SIG-M5 treated with dmso at 0.1 percent for 504 hours (cell line): ENCODE results near the gene EFNA5.

Experiments
- DNase-seq: peaks from one replicate; lab custom pipeline; 2025; ENCODE audit not compliant: unreplicated experiment; lab: John Stamatoyannopoulos, UW

Gene EFNA5

GRCh38 chr5:107340631-107341030 is 330.1 kb downstream of the EFNA5 start:
- no peak for DNase-seq

DNA sequence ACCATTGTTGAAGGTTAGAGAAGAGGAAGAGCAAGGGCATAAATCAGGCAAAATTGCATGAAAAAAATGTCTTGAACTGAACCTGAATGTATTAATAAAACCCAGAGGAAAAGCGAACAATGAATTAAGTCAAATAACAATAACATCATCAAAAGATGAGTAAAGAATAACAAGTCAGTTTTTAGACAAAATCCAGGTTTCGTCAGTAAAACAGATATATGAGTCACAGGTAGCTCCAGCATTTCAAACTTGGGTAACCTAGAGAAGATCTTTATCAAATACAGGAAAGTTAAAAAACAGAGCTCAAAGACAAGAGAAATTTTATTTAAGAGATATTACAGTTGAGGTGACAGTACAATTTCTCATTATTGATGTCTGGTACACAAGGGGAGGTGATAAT is 332.4 kb downstream of the EFNA5 start:
- no peak for DNase-seq

DNA sequence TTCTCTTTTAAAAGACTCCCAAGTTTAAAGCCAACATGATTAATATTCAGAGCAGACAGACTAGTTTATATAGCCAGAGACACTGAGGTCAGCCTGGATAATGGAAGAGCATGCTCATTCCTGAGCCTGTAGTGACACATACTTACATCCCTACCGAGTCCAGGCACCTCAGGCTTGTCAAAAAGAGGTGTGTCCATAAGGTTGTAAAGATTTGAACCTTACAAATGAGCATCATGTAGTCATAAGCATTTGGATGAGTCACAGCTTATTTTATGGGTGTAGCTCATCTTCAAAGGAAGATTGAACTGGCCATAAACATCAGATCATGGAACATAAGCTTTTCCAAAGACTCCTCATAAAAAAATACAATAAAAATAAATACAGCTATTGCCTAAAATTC is 333.5 kb downstream of the EFNA5 start:
- no peak for DNase-seq

DNA sequence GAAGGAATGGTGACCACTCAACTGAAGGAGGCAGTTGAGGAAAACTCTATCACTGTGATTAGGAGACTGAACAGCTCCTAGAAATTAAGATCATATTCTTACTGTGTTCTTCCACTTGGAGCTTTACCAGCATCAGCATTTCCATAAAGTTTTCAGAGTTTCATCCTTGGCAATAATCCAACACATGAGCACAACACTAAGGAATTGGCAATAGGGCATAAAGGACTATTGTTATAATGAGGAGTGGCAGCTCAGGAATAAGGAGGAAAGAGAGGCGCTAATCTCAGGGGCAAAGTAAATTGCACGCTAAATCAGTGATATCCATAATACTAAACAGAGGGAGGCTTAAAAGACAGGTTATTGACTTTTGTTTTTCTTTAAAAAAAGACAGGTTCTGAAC is 338.9 kb downstream of the EFNA5 start:
- no peak for DNase-seq

GRCh38 chr5:107331312-107331711 is 339.4 kb downstream of the EFNA5 start:
- DNase-seq = no peak

DNA sequence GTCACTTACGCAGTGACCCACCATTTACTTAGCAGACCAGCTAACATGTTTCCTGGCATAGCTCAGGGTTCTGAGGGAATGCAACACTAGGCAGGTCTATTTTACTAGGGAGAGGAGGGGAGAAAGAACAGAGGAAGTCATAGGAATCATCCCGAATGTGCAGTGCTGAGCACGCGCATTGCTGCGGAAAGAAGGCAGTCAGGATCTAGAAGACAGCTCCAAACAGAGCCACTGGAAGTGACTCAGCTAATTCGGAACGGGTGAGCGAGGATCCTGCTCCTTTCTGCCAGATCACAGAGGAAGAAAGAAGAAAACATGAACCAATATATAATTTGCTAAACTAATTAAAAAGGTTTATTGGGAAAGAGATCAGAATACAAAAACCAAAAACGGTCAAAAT is 339.8 kb downstream of the EFNA5 start:
- no peak for DNase-seq

GRCh38 chr5:107329850-107330249 is 340.9 kb downstream of the EFNA5 start:
- DNase-seq = no peak
